ENCODE measurements around the gene EMD.

- TF ChIP-seq CTCF (IDR thresholded peaks at IDR 0.05): no peak
- TF ChIP-seq ZFX (IDR thresholded peaks at IDR 0.05; ENCODE audit: borderline replicate concordance): no peak
Measured at GRCh38 chrX:154366666-154367055, 12.4 kb upstream of the EMD start.
